ENCODE results near the gene SLCO1A2.

Gene SLCO1A2

GRCh38 chr12:21221072-21221471 is 113.6 kb downstream of the SLCO1A2 start:
- Mint-ChIP-seq H3K9me3 (no peaks in the 10 kb centered on the region), H3K36me3 (ENCODE audit: low read depth) (no peaks in the 10 kb centered on the region), H3K4me1 (ENCODE audit: low read depth) (no peaks in the 10 kb centered on the region), H3K27me3 (ENCODE audit: low read depth) (no peaks in the 10 kb centered on the region), H3K27ac (no peak overlapping the region), H3K4me3 (no peak overlapping the region)
- DNase-seq (ENCODE audit: low spot score) = no peak

- H3K36me3 Mint-ChIP-seq (ENCODE audit: low read depth) = no peaks in the 10 kb centered on the region
- no peak overlapping the region for H3K27ac Mint-ChIP-seq
- H3K27me3 Mint-ChIP-seq (ENCODE audit: low read depth) = no peaks in the 10 kb centered on the region
- no peak for DNase-seq (ENCODE audit: low spot score)
- no peaks in the 10 kb centered on the region for H3K9me3 Mint-ChIP-seq
- no peak overlapping the region for H3K4me3 Mint-ChIP-seq
- H3K4me1 Mint-ChIP-seq (ENCODE audit: low read depth) = no peaks in the 10 kb centered on the region
Measured at GRCh38 chr12:21220266-21220665, 114.5 kb downstream of the SLCO1A2 start.

DNA sequence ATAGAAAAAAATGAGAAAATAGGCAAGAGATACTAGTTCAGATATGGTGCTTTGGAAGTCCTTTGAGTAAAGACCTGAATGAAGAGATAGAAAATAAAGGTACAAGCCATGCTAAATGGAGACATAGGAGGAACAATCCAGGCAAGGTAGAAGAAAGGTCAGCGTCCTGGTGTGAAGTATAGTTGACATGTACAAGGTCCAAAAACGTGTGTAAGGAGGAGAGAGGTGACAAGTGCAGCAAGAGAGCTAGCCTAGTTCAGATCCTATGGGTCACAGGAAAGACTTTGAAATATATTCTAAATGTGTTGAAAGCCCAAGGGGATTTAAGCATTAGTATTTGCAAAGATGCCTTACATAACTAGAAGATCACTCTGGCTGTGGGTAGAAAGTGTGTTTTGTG is 115.5 kb downstream of the SLCO1A2 start:
- H3K4me1 Mint-ChIP-seq (ENCODE audit: low read depth) = no peaks in the 10 kb centered on the region
- no peak overlapping the region for H3K27ac Mint-ChIP-seq
- no peak for DNase-seq (ENCODE audit: low spot score)
- H3K9me3 Mint-ChIP-seq = no peaks in the 10 kb centered on the region
- no peaks in the 10 kb centered on the region for H3K27me3 Mint-ChIP-seq (ENCODE audit: low read depth)
- no peaks in the 10 kb centered on the region for H3K36me3 Mint-ChIP-seq (ENCODE audit: low read depth)
- no peak overlapping the region for H3K4me3 Mint-ChIP-seq
